Subcutaneous adipose tissue (tissue), 4 donors: ENCODE data around the gene RNF13. TPM values are rescaled to one million over a fixed set of nuclear protein-coding genes. Genes with fewer than 3 reads are reported as not detected.

ENCODE experiments used
- CTCF ChIP-seq: fragments of 450-650 bp; IDR thresholded peaks from one replicate; pipeline ENCODE4 v1.5.1; 2016; ENCODE audit warnings: low read depth, mild to moderate bottlenecking, control low read depth, antibody characterized with exemption, moderate library complexity
- small RNA-seq: library from RNA; depleted of rRNA; stranded (forward); fragments of <200 nt; gene quantifications from one replicate; pipeline ENCODE3, GENCODE V24; 2016
- total RNA-seq, 4 donors: library from RNA; depleted of rRNA; stranded (reverse); fragments of >200 nt; gene quantifications; one replicate each; pipeline ENCODE4 v1.1.0, GENCODE V29; 2016

Gene RNF13
- total RNA-seq, 4 donors from 2014 or later, result 81.0 to 188 (median 128) TPM

- no peak for TF ChIP-seq CTCF
Observed at GRCh38 chr3:149992416-149993058, 179.5 kb downstream of the RNF13 start.

DNA sequence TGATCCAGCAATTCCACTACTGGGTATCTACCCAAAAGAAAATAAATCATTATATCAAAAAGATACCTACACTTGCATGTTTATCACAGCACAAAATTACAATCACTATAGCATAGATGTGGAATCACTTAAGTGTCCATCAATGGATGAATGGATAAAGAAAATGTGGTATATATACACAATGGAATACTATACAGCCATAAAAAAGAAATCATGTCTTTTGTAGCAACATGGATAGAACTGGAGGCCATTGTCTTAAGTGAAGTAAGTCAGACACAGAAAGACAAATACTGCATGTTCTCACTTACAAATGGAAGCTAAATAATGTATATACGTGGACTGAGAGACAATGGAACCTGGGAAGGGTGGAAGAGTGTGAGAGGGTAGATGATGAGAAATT is 185.9 kb downstream of the RNF13 start:
- no peak for TF ChIP-seq CTCF

DNA sequence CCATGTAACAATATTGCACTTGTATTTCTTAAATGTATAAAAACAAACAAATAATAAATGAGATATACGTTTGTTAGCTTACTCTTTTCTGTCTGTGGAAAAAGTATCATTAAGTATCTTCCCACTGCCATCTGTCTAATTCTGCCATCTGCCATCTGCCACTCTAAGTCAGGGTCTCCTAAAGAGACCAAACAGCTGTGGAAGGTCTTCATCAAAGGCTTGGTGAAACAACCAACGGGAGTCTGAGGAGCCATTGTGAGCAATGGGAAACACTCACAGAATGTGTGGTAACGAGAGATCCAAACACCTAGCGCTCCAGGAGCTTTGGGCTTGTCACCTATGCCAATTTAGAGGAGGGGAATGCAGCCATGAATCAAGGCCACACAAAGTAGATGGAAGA is 186.4 kb downstream of the RNF13 start:
- no peak for TF ChIP-seq CTCF

DNA sequence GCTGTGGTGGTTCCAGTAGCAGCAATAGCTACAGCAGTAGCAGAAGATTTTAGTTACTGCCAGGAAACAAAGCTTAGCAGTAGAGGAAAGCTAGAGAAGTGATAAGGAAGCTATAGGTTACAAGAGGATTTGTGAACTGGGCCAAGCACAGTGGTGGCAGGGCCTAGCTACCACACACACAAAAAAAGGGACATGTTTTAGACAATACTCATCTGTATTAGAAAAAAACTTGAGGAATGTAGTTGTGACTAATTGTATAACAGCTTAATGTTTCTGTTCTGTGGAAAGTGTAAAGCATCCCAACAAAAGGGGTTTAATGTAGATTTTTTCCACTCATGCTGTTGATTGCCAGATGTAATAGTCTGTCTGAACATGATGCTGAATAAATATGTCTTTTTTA is 187.6 kb downstream of the RNF13 start:
- TF ChIP-seq CTCF, result no peak

- TF ChIP-seq CTCF, result no peak
Observed at GRCh38 chr3:150005243-150006112, 192.5 kb downstream of the RNF13 start.

DNA sequence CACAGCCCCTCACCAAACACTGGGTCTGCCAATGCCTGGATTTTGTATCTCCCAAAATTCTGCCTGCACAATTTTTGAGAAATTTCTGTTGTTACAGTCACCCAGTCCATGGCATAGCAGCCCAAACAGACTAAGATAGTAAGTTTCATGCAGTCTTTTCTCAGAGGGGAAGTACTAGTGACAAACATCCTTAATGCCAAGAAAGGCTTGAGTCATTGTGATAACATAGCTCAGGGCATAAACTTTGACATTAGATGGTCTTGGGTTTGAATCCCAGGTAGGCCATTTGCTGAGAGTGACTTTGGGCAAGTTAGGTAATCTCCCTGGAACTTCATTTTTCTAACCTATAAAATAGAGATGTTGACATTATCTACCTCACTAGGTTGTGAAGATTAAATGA is 193.8 kb downstream of the RNF13 start:
- no peak for TF ChIP-seq CTCF

Small RNA genes within 50 kb of the gene (small RNA-seq; reads per million reads assigned to genes)
- gene RNU6-507P, result not detected
- not detected for gene RNU6-720P

Other genes with a start within 250 kb of the RNF13 start
- gene WWTR1, start 155.2 kb upstream of the RNF13 start, total RNA-seq, result 10 to 100 TPM; 47.9 to 89.3 (median 62.4) TPM
- gene COMMD2, start 60.7 kb upstream of the RNF13 start, total RNA-seq, result 10 to 100 TPM; 23.6 to 41.4 (median 28.2) TPM
- not detected for gene ANKUB1, start 20.7 kb upstream of the RNF13 start, total RNA-seq
- gene PFN2, start 157.7 kb downstream of the RNF13 start, total RNA-seq, result 10 to 100 TPM; 23.7 to 40.8 (median 30.6) TPM